ENCODE measurements around the gene PIEZO2. TPM values are rescaled to one million over a fixed set of nuclear protein-coding genes. Genes with fewer than 3 reads are reported as not detected.

PIEZO2 gene
- total RNA-seq, 1 donor from 2014 or later = 50.1 TPM

- DNase-seq = no peak
- no peak overlapping the region for H3K4me3 Mint-ChIP-seq (ENCODE audit: unreplicated experiment)
- peaks cover 6% of the 10 kb centered on the region for H3K9me3 Mint-ChIP-seq (ENCODE audit: unreplicated experiment)
- H3K27ac Mint-ChIP-seq (ENCODE audit: unreplicated experiment) = no peak overlapping the region
- TF ChIP-seq CTCF (IDR thresholded peaks at IDR 0.05; ENCODE audit: partially characterized antibody, unreplicated experiment) = no peak
- H3K4me1 Mint-ChIP-seq (ENCODE audit: low read depth, unreplicated experiment) = no peaks in the 10 kb centered on the region
- H3K36me3 Mint-ChIP-seq (ENCODE audit: unreplicated experiment) = no peaks in the 10 kb centered on the region
- H3K27me3 Mint-ChIP-seq (ENCODE audit: unreplicated experiment) = peaks cover 12% of the 10 kb centered on the region
Measured at GRCh38 chr18:11153097-11153496, 3.7 kb upstream of the PIEZO2 start.

- DNase-seq = no peak
- Mint-ChIP-seq H3K4me1 (ENCODE audit: low read depth, unreplicated experiment) (peaks cover 3% of the 10 kb centered on the region), H3K36me3 (ENCODE audit: unreplicated experiment) (peaks cover 5% of the 10 kb centered on the region), H3K27me3 (ENCODE audit: unreplicated experiment) (peaks cover 17% of the 10 kb centered on the region), H3K27ac (ENCODE audit: unreplicated experiment) (no peak overlapping the region), H3K4me3 (ENCODE audit: unreplicated experiment) (peak overlapping the region; percentile 79), H3K9me3 (ENCODE audit: unreplicated experiment) (peaks cover 8% of the 10 kb centered on the region)
- TF ChIP-seq CTCF (IDR thresholded peaks at IDR 0.05; ENCODE audit: partially characterized antibody, unreplicated experiment) = no peak
Measured at GRCh38 chr18:11150271-11150615, 874 bp upstream of the PIEZO2 start.

GRCh38 chr18:11148680-11149440, 509 bp downstream of the PIEZO2 start:
- peaks cover 3% of the 10 kb centered on the region for H3K4me1 Mint-ChIP-seq (ENCODE audit: low read depth, unreplicated experiment)
- peaks cover 17% of the 10 kb centered on the region for H3K27me3 Mint-ChIP-seq (ENCODE audit: unreplicated experiment)
- peak; percentile 46 for DNase-seq
- peaks cover 8% of the 10 kb centered on the region for H3K9me3 Mint-ChIP-seq (ENCODE audit: unreplicated experiment)
- no peak for TF ChIP-seq CTCF (IDR thresholded peaks at IDR 0.05; ENCODE audit: partially characterized antibody, unreplicated experiment)
- peak overlapping the region; percentile 76 for H3K4me3 Mint-ChIP-seq (ENCODE audit: unreplicated experiment)
- H3K36me3 Mint-ChIP-seq (ENCODE audit: unreplicated experiment) = peaks cover 5% of the 10 kb centered on the region
- no peak overlapping the region for H3K27ac Mint-ChIP-seq (ENCODE audit: unreplicated experiment)

GRCh38 chr18:11147962-11148679, 1.2 kb downstream of the PIEZO2 start:
- Mint-ChIP-seq H3K4me3 (ENCODE audit: unreplicated experiment) (peak overlapping the region; percentile 93), H3K36me3 (ENCODE audit: unreplicated experiment) (peaks cover 5% of the 10 kb centered on the region), H3K9me3 (ENCODE audit: unreplicated experiment) (peaks cover 8% of the 10 kb centered on the region), H3K27me3 (ENCODE audit: unreplicated experiment) (peaks cover 17% of the 10 kb centered on the region), H3K4me1 (ENCODE audit: low read depth, unreplicated experiment) (peaks cover 3% of the 10 kb centered on the region), H3K27ac (ENCODE audit: unreplicated experiment) (peak overlapping the region; percentile 35)
- DNase-seq = peak; percentile 48
- TF ChIP-seq CTCF (IDR thresholded peaks at IDR 0.05; ENCODE audit: partially characterized antibody, unreplicated experiment) = no peak

All from glutamatergic neuron (in vitro differentiated cells).